Gastrocnemius medialis (tissue), 4 donors: ENCODE data around the gene BDH1. TPM values are rescaled to one million over a fixed set of nuclear protein-coding genes. Genes with fewer than 3 reads are reported as not detected.
A peak's percentile ranks its signal among the peaks of the same experiment; 100 is the strongest.
"Not testable (repeated sequence)": the region's sequence is repeated elsewhere in the genome, so short reads cannot be mapped to it uniquely, and the experiment has no call there.

Source experiments
- ATAC-seq, 2 donors: fragments of 150-250 bp; one replicate each; pipeline ENCODE4 v1.9.1; 2016
- DNase-seq, 2 donors: peaks; one replicate each; pipeline ENCODE4 v3.0.0-alpha.2; 2019
- H3K27ac ChIP-seq, 4 donors: fragments of 200-600 bp; sonication (generic); 1 replicate in 1 of 4; 2 replicates in 3 of 4; pipeline ENCODE4 v1.5.1; 2016 to 2018; ENCODE audit warnings: mild to moderate bottlenecking in 2 of 4, moderate library complexity in 1 of 4
- H3K27me3 ChIP-seq, 3 donors: fragments of 200-600 bp; sonication (generic) in 2 of 3; 1 replicate in 1 of 3; 2 replicates in 2 of 3; pipeline versions ENCODE4 v1.5.1 to v1.6.0; 2016 to 2019; ENCODE audit warnings: mild to moderate bottlenecking in 1 of 3, moderate library complexity in 1 of 3
- H3K36me3 ChIP-seq, 2 donors: fragments of 200-600 bp; sonication (generic) in 1 of 2; one replicate each; pipeline ENCODE4 v1.5.1; 2017 to 2018
- H3K4me1 ChIP-seq, 2 donors: fragments of 200-600 bp; sonication (generic) in 1 of 2; one replicate each; pipeline ENCODE4 v1.5.1; 2016 to 2017; ENCODE audit warnings: mild to moderate bottlenecking in 2 of 2
- H3K4me3 ChIP-seq, 4 donors: fragments of 200-600 bp; sonication (generic) in 3 of 4; 1 replicate in 1 of 4; 2 replicates in 3 of 4; pipeline ENCODE4 v1.5.1; 2016 to 2019; ENCODE audit warnings: mild to moderate bottlenecking in 2 of 4
- H3K9me3 ChIP-seq, 3 donors: fragments of 200-600 bp; sonication (generic) in 2 of 3; 1 replicate in 1 of 3; 2 replicates in 2 of 3; pipeline ENCODE4 v1.5.1; 2016 to 2019
- CTCF ChIP-seq, 5 experiments: fragments of 450-650 bp in 3 of 5; fragments of 200-600 bp in 2 of 5; sonication (generic) in 2 of 5; IDR thresholded peaks in 4 of 5; conservative IDR thresholded peaks in 1 of 5; 1 replicate in 4 of 5; 2 replicates in 1 of 5; pipeline ENCODE4 v1.5.1; 2016 to 2019; ENCODE audit warnings: antibody characterized with exemption in 5 of 5, mild to moderate bottlenecking in 3 of 5, moderate library complexity in 3 of 5
- POLR2A ChIP-seq, 2 donors: fragments of 450-650 bp; IDR thresholded peaks; one replicate each; pipeline ENCODE4 v1.6.1; 2017; ENCODE audit warnings: antibody characterized with exemption in 2 of 2, mild to moderate bottlenecking in 2 of 2, moderate library complexity in 2 of 2
- in situ Hi-C, 4 donors: fragments of 200-750 bp; cut with MboI; loops; one replicate each; pipeline versions ENCODE4 v1.15.0 to v1.8.0; 2017; ENCODE audit warnings: low sequenced_read_pairs in 4 of 4
- intact Hi-C: fragments of 100-400 bp; cut with DNase I; formaldehyde crosslinking; loops from one replicate; pipeline ENCODE4 v1.15.1; 2023; ENCODE audit warnings: low total_unique reads
- total RNA-seq, 4 donors: library from RNA; depleted of rRNA; stranded (reverse); fragments of >200 nt; gene quantifications; one replicate each; pipeline versions ENCODE4 v1.1.0 to v1.2.3, GENCODE V29; 2016

BDH1 gene
- total RNA-seq: 1 to 10 TPM; 7.1 to 9.5 (median 8.9) TPM

GRCh38 chr3:197555281-197556261 is at the start of gene BDH1:
TSS of gene BDH1 (minus strand) at chr3:197555968. CDS start at chr3:197546443, 9,525 bp downstream.
- TF ChIP-seq CTCF (IDR thresholded peaks at IDR 0.05 in 4 of 5, conservative IDR thresholded peaks at IDR 0.05 in 1 of 5) (no peak), POLR2A (IDR thresholded peaks at IDR 0.05) (no peak)
- peak; percentile 39 to 48 for ATAC-seq
- DNase-seq: no peak
- no peaks in the 10 kb centered on the region for H3K36me3 ChIP-seq
- peak within 1 kb of the TSS; percentile 70 to 97 (median 90) for H3K4me3 ChIP-seq
- in situ Hi-C loops (no loop called here), intact Hi-C loops (no loop called here)
- no peaks in the 10 kb centered on the region for H3K9me3 ChIP-seq
- H3K27me3 ChIP-seq: peaks cover 0 to 19% (median 11%) of the 10 kb centered on the region in 3 donors
- peak within 1 kb of the TSS; percentile 88 to 97 (median 92) for H3K27ac ChIP-seq
- H3K4me1 ChIP-seq: peaks cover 3 to 9% of the 10 kb centered on the region in 2 donors

GRCh38 chr3:197603317-197603933 is 47.7 kb upstream of the BDH1 start:
- in situ Hi-C loops: no loop called here

GRCh38 chr3:197602351-197602750 is 46.6 kb upstream of the BDH1 start:
- intact Hi-C loops, H3K9me3 ChIP-seq, DNase-seq, ATAC-seq, H3K4me3 ChIP-seq, H3K27me3 ChIP-seq, in situ Hi-C loops, H3K27ac ChIP-seq, H3K4me1 ChIP-seq: not testable (repeated sequence)
- H3K36me3 ChIP-seq: peaks cover 0 to 16% of the 10 kb centered on the region in 2 donors

More at GRCh38 chr3:197603317-197603933, 47.7 kb upstream of the BDH1 start:
- H3K4me3 ChIP-seq: no peak overlapping the region
- intact Hi-C loops: no loop called here
- no peak for TF ChIP-seq CTCF (IDR thresholded peaks at IDR 0.05 in 4 of 5, conservative IDR thresholded peaks at IDR 0.05 in 1 of 5)
- TF ChIP-seq POLR2A (IDR thresholded peaks at IDR 0.05): no peak
- no peaks in the 10 kb centered on the region for H3K27me3 ChIP-seq
- no peak overlapping the region for H3K27ac ChIP-seq
- DNase-seq: no peak
- no peaks in the 10 kb centered on the region for H3K4me1 ChIP-seq
- H3K9me3 ChIP-seq: no peaks in the 10 kb centered on the region
- H3K36me3 ChIP-seq: peaks cover 0 to 27% of the 10 kb centered on the region in 2 donors
- ATAC-seq: no peak

GRCh38 chr3:197601566-197601840 is 45.7 kb upstream of the BDH1 start:
- H3K9me3 ChIP-seq, H3K4me3 ChIP-seq, H3K27me3 ChIP-seq, DNase-seq, H3K36me3 ChIP-seq, H3K4me1 ChIP-seq, ATAC-seq, in situ Hi-C loops, intact Hi-C loops: not testable (repeated sequence)
- peak overlapping the region in 3 of 4 donors; percentile 44 to 47 (median 46) for H3K27ac ChIP-seq

GRCh38 chr3:197600796-197601565 is 45.2 kb upstream of the BDH1 start:
- ATAC-seq (no peak), DNase-seq (no peak)
- H3K9me3 ChIP-seq: no peaks in the 10 kb centered on the region
- H3K27me3 ChIP-seq: no peaks in the 10 kb centered on the region
- no peaks in the 10 kb centered on the region for H3K4me1 ChIP-seq
- in situ Hi-C loops (no loop called here), intact Hi-C loops (no loop called here)
- no peak overlapping the region for H3K4me3 ChIP-seq
- peak overlapping the region in 3 of 4 donors; percentile 44 to 47 (median 46) for H3K27ac ChIP-seq
- peaks cover 0 to 2% of the 10 kb centered on the region in 2 donors for H3K36me3 ChIP-seq
- TF ChIP-seq POLR2A (IDR thresholded peaks at IDR 0.05) (no peak), CTCF (IDR thresholded peaks at IDR 0.05 in 4 of 5, conservative IDR thresholded peaks at IDR 0.05 in 1 of 5) (no peak)
